ENCODE measurements around the gene SPTAN1. TPM values are rescaled to one million over a fixed set of nuclear protein-coding genes. Genes with fewer than 3 reads are reported as not detected.
"Not testable (repeated sequence)": the region's sequence is repeated elsewhere in the genome, so short reads cannot be mapped to it uniquely, and the experiment has no call there.

SPTAN1 gene
- total RNA-seq, 4 donors from 2014 or later = 189 to 307 (median 278) TPM

GRCh38 chr9:128642675-128643245 lies 90.4 kb downstream of the SPTAN1 start:
- Histone ChIP-seq H3K27ac (no peak overlapping the region), H3K27me3 (no peaks in the 10 kb centered on the region), H3K4me3 (replicated peaks in 1 of 3) (no peak overlapping the region), H3K36me3 (peaks cover 0 to 19% of the 10 kb centered on the region in 2 donors), H3K4me1 (no peaks in the 10 kb centered on the region), H3K9me3 (no peaks in the 10 kb centered on the region)
- intact Hi-C loops (cut with DNase I) = no loop called here
- DNase-seq = peak; percentile 18 to 24
- no peak for TF ChIP-seq POLR2A (IDR thresholded peaks at IDR 0.05)
- TF ChIP-seq, protein P1, sequence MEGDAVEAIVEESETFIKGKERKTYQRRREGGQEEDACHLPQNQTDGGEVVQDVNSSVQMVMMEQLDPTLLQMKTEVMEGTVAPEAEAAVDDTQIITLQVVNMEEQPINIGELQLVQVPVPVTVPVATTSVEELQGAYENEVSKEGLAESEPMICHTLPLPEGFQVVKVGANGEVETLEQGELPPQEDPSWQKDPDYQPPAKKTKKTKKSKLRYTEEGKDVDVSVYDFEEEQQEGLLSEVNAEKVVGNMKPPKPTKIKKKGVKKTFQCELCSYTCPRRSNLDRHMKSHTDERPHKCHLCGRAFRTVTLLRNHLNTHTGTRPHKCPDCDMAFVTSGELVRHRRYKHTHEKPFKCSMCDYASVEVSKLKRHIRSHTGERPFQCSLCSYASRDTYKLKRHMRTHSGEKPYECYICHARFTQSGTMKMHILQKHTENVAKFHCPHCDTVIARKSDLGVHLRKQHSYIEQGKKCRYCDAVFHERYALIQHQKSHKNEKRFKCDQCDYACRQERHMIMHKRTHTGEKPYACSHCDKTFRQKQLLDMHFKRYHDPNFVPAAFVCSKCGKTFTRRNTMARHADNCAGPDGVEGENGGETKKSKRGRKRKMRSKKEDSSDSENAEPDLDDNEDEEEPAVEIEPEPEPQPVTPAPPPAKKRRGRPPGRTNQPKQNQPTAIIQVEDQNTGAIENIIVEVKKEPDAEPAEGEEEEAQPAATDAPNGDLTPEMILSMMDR (IDR thresholded peaks at IDR 0.05) = no peak
- 70 to 76% methylated on average over 12 of the region's 12 CpGs for WGBS, 2 donors

DNA sequence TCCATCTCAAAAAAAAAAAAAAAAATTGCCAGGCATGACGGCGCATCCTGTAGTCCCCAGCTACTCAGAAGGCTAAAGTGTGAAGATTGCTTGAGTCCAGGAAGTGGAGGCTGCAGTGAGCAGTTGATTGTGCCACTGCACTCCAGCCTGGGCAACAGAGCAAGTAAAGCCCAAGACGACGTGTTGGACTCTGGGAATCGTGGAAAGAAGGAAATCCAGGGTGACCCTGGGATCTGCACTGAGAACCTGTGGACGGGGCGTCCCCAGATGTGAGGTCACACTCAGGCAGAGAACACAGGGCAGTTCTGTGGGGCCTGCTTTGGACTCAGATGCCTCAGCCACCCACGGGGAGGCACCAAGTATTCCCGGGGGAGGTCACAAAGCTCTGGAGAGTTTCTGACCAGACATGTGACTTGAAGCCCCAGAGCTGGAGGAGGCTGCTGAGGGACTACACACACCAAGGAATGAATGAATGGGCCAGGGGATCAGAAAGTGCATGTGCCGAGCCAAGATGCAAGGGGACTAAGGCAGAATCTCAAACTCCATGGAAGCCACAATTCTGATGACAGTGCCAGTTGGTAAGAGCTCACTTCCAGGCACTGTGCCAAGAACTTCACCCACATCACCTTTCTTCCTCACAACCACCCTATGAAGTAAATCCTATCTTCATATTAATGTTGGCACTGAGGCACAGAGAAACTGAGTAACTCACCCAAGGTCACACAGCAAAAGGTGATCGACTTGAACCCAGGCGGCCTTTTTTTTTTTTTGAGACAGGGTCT lies 91.3 kb downstream of the SPTAN1 start:
- intact Hi-C loops (cut with DNase I) = no loop called here
- Histone ChIP-seq H3K9me3 (no peaks in the 10 kb centered on the region), H3K4me3 (replicated peaks in 1 of 3) (no peak overlapping the region), H3K27ac (no peak overlapping the region), H3K4me1 (no peaks in the 10 kb centered on the region), H3K36me3 (peaks cover 0 to 15% of the 10 kb centered on the region in 2 donors), H3K27me3 (no peaks in the 10 kb centered on the region)
- 75 to 77% methylated on average over 12 of the region's 12 CpGs for WGBS, 2 donors
- TF ChIP-seq, protein P1 (IDR thresholded peaks at IDR 0.05) = no peak
- no peak for TF ChIP-seq POLR2A (IDR thresholded peaks at IDR 0.05)
- DNase-seq = peak; percentile 35 to 36

DNA sequence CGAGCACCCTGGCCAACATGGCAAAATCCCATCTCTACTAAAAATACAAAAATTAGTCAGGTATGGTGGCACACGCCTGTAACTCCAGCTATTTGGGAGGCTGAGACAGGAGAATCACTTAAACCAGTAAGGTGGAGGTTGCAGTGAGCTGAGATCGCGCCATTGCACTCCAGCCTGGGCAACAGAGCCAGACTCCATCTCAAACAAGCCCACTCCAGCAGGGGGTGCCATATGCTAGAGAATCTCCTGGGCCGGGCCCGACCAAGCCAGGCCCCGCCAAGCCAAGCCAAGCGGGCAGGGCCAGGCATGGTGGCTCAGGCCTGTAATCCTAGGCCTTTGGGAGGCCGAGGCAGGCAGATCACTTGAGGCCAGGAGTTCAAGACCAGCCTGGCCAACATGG lies 95.8 kb downstream of the SPTAN1 start:
- H3K4me3 ChIP-seq (replicated peaks in 1 of 3); H3K27me3 ChIP-seq; H3K9me3 ChIP-seq; H3K36me3 ChIP-seq; intact Hi-C loops (cut with DNase I); H3K27ac ChIP-seq; H3K4me1 ChIP-seq: not testable (repeated sequence)
- TF ChIP-seq, protein P1 (IDR thresholded peaks at IDR 0.05) = peak in 2 of 6 experiments; percentile 16 to 20
- 96 to 97% methylated on average over 9 of the region's 9 CpGs for WGBS, 2 donors
- peak in 1 of 2 donors; percentile 25 for DNase-seq

GRCh38 chr9:128651798-128652197 lies 99.4 kb downstream of the SPTAN1 start:
- intact Hi-C loops (cut with DNase I) = no loop called here
- H3K27ac ChIP-seq = no peak overlapping the region
- no peak for TF ChIP-seq POLR2A (IDR thresholded peaks at IDR 0.05)
- TF ChIP-seq, protein P1 (IDR thresholded peaks at IDR 0.05) = no peak
- no peaks in the 10 kb centered on the region for H3K9me3 ChIP-seq
- no peak for DNase-seq
- no peaks in the 10 kb centered on the region for H3K27me3 ChIP-seq
- H3K36me3 ChIP-seq = no peaks in the 10 kb centered on the region
- WGBS, 2 donors = 95 to 99% methylated on average over 5 of the region's 5 CpGs
- H3K4me1 ChIP-seq = peaks cover 4 to 11% of the 10 kb centered on the region in 2 donors
- H3K4me3 ChIP-seq (replicated peaks in 1 of 3) = no peak overlapping the region

- no peak overlapping the region for H3K27ac ChIP-seq
- intact Hi-C loops (cut with DNase I) = no loop called here
- peaks cover 4 to 11% of the 10 kb centered on the region in 2 donors for H3K4me1 ChIP-seq
- WGBS, 2 donors = 95 to 96% methylated on average over 8 of the region's 8 CpGs
- no peak for DNase-seq
- no peak overlapping the region for H3K4me3 ChIP-seq (replicated peaks in 1 of 3)
- TF ChIP-seq POLR2A (IDR thresholded peaks at IDR 0.05) = no peak
- TF ChIP-seq, protein P1 (IDR thresholded peaks at IDR 0.05) = no peak
- no peaks in the 10 kb centered on the region for H3K9me3 ChIP-seq
- H3K27me3 ChIP-seq = no peaks in the 10 kb centered on the region
- no peaks in the 10 kb centered on the region for H3K36me3 ChIP-seq
Measured at GRCh38 chr9:128653908-128654307, 101.5 kb downstream of the SPTAN1 start.
